Mammary epithelial cell (primary cell): ENCODE measurements around the gene TMEM163.

ENCODE experiments used
- EZH2 ChIP-seq: IDR thresholded peaks from 2 replicates; pipeline ENCODE4 v1.6.1; 2012; ENCODE audit warnings: low read length, inconsistent platforms, borderline replicate concordance
- TF ChIP-seq, protein P1 (sequence below), 2 donors: IDR thresholded peaks in 1 of 2; conservative IDR thresholded peaks in 1 of 2; 2 replicates each; pipeline ENCODE4 v1.5.1; 2011 to 2012; ENCODE audit warnings: inconsistent platforms in 2 of 2, low read length in 2 of 2, mild to moderate bottlenecking in 2 of 2, control low read depth in 1 of 2, low read depth in 1 of 2; ENCODE audit not compliant: insufficient read depth in 1 of 2; ENCODE audit errors: extremely low read depth in 1 of 2

DNA sequence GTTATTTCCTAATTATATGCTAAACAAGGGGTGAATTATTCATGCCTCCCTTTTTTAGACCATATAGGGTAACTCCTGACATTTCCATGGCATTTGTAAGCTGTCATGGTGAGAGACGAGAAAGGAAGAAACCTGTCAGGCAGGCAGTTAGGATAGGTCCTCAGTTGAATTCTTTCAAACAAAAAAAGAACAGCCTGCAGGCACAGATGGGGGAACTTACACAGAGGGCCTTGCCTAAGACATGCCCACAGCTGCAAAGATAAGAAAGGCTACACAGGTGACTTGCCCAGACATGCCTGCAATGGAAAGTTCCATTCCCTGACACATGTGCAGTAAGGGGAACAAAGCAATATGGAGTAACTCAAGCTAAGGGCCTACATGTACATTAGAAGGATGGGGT, 128.1 kb downstream of the TMEM163 start:
- TF ChIP-seq, protein P1, sequence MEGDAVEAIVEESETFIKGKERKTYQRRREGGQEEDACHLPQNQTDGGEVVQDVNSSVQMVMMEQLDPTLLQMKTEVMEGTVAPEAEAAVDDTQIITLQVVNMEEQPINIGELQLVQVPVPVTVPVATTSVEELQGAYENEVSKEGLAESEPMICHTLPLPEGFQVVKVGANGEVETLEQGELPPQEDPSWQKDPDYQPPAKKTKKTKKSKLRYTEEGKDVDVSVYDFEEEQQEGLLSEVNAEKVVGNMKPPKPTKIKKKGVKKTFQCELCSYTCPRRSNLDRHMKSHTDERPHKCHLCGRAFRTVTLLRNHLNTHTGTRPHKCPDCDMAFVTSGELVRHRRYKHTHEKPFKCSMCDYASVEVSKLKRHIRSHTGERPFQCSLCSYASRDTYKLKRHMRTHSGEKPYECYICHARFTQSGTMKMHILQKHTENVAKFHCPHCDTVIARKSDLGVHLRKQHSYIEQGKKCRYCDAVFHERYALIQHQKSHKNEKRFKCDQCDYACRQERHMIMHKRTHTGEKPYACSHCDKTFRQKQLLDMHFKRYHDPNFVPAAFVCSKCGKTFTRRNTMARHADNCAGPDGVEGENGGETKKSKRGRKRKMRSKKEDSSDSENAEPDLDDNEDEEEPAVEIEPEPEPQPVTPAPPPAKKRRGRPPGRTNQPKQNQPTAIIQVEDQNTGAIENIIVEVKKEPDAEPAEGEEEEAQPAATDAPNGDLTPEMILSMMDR (conservative IDR thresholded peaks at IDR 0.05 in 1 of 2, IDR thresholded peaks at IDR 0.05 in 1 of 2; ENCODE audit: extremely low read depth in 1 of 2, insufficient read depth in 1 of 2, low read depth in 1 of 2, low read length in 2 of 2), result no peak
- TF ChIP-seq EZH2, result no peak
